Common myeloid progenitor, CD34-positive (primary cell): ENCODE data around the gene LIPG.

Experiments used
- CTCF ChIA-PET: fragments of 350-600 bp; sonication (Branson Sonifier 250); formaldehyde crosslinking; loops from one replicate; lab custom pipeline; 2021; ENCODE audit warnings: antibody characterized with exemption; lab: Charles Lee
- POLR2A ChIA-PET: fragments of 350-600 bp; sonication (Branson Sonifier 250); formaldehyde crosslinking; loops from one replicate; lab custom pipeline; 2021; ENCODE audit warnings: antibody characterized with exemption; lab: Charles Lee
- DNase-seq, 3 donors: peaks; one replicate each; pipeline versions ENCODE4 v3.0.0 to v3.0.0-alpha.2; 2013
- H3K27ac ChIP-seq, 2 experiments: 1 replicate in 1 of 2; 2 replicates in 1 of 2; pipeline ENCODE4 v1.7.0; 2013; ENCODE audit warnings: inconsistent platforms in 2 of 2, low read length in 2 of 2, mild to moderate bottlenecking in 2 of 2, low read depth in 1 of 2, moderate library complexity in 1 of 2; ENCODE audit not compliant: severe bottlenecking in 2 of 2, insufficient read depth in 1 of 2, poor library complexity in 1 of 2
- H3K27me3 ChIP-seq, 5 experiments: replicated peaks in 2 of 5; 1 replicate in 3 of 5; 2 replicates in 2 of 5; pipeline versions ENCODE4 v1.6.1 to v1.7.0; 2013; ENCODE audit warnings: low read length in 4 of 5, mild to moderate bottlenecking in 2 of 5, moderate library complexity in 2 of 5, inconsistent platforms in 1 of 5; ENCODE audit not compliant: insufficient read depth in 5 of 5, control insufficient read depth in 4 of 5
- H3K36me3 ChIP-seq, 4 experiments: 1 replicate in 2 of 4; 2 replicates in 2 of 4; pipeline versions ENCODE4 v1.6.1 to v1.7.0; 2013; ENCODE audit warnings: low read length in 3 of 4, control low read depth in 1 of 4, mild to moderate bottlenecking in 1 of 4; ENCODE audit not compliant: control insufficient read depth in 4 of 4, insufficient read depth in 4 of 4
- H3K4me1 ChIP-seq, 4 experiments: 1 replicate in 3 of 4; 2 replicates in 1 of 4; pipeline versions ENCODE4 v1.6.1 to v1.7.1; 2013; ENCODE audit warnings: low read length in 3 of 4, mild to moderate bottlenecking in 3 of 4, control low read depth in 1 of 4, inconsistent platforms in 1 of 4, moderate library complexity in 1 of 4; ENCODE audit not compliant: control insufficient read depth in 4 of 4, insufficient read depth in 4 of 4; ENCODE audit errors: control extremely low read depth in 1 of 4
- H3K4me3 ChIP-seq, 7 experiments: 1 replicate in 4 of 7; 2 replicates in 3 of 7; pipeline versions ENCODE4 v1.5.1 to v1.7.0; 2013; ENCODE audit warnings: mild to moderate bottlenecking in 7 of 7, low read length in 6 of 7, moderate library complexity in 6 of 7, inconsistent platforms in 2 of 7, low read depth in 2 of 7, control low read depth in 1 of 7; ENCODE audit not compliant: insufficient read depth in 4 of 7, control insufficient read depth in 1 of 7; ENCODE audit errors: extremely low read depth in 1 of 7
- H3K9me3 ChIP-seq, 5 experiments: 1 replicate in 4 of 5; 2 replicates in 1 of 5; pipeline versions ENCODE4 v1.6.1 to v1.7.1; 2013; ENCODE audit warnings: low read length in 4 of 5, mild to moderate bottlenecking in 2 of 5, inconsistent platforms in 1 of 5, low read depth in 1 of 5, moderate library complexity in 1 of 5; ENCODE audit not compliant: control insufficient read depth in 4 of 5, insufficient read depth in 2 of 5; ENCODE audit errors: control extremely low read depth in 1 of 5
- WGBS: methylation state at CpG from one replicate; pipeline ENCODE4 v1.1.5; 2013; ENCODE audit not compliant: insufficient coverage; 5-methylcytosine and 5-hydroxymethylcytosine counted together

The LIPG gene

DNA sequence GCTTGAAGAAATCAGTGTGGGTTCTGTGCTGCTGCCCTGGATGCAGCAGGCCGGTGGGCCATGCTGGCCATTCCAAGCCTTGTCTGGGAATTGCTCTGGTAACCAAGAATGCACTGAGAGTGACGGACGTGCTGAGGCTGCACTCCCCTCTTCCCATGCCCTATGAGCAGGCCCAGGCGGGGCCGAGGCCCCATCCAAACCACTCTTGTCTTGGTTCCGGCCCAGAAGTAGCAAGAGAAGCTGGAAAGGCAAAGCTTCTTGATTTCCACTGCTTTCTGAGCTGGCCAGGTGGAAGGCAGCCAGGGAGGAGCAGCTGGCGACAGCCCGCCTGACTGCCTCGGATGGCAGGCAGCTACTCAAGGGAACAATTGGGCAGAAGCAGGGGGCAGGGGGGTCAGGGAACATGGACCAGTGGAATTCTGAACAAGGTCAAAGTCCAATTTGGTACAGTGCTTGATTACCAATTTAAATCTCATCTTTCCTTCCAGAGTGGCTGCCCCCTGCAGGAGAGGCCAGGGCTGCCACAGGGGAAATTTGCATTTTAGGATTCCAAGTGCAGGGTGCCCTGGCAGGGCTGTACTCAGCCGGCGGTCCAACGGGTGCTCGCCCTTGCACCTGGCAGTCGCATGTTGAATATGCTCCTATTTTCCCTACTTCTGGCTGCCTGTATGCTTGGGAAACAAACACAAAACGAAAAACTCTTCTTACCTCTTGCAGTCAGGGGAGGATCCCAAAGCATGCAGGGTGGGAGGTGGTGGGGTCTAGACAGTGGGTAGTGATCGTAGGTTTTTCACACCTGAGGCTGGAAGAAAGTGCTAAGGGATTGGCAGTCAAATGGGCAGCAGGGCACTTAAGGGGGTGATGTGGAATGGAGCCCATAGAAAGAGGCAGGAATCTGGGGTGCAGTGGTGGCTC is 67.3 kb downstream of the LIPG start:
- Histone ChIP-seq H3K27me3 (peaks cover 0 to 4% (median 0%) of the 10 kb centered on the region in 5 experiments), H3K4me3 (no peak overlapping the region), H3K9me3 (no peaks in the 10 kb centered on the region), H3K36me3 (no peaks in the 10 kb centered on the region), H3K4me1 (peaks cover 0 to 22% (median 10%) of the 10 kb centered on the region in 4 experiments), H3K27ac (no peak overlapping the region)
- no peak for DNase-seq
- CTCF ChIA-PET: interaction anchor here (1.8 kb wide), 1 partner anchor 12 kb away, joined by 3 read pairs; no protein-coding TSS in a partner anchor
- POLR2A ChIA-PET: no interaction called here
- 98% methylated on average over 13 of the region's 16 CpGs for WGBS

DNA sequence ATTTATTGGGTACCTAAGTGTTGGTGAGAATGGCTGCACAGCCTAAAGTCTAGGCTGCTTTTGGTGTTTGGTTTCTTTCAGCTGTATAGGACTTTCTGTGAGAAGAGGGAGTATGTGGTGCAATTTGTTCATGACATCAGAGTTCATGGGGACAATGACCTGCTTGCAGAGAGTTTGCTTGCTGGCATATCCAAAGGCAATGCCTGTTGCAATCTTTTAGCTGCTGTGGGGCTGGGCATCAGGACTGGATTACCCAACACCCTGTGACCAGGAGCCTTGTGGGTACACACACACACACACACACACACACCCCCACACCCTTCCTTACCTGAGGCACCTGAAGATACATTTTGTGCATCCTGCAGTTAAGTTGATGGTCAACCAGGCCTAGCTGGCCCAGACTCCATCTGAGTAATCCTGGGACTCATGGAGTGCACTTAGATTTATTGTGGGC is 68.4 kb downstream of the LIPG start:
- CTCF ChIA-PET: no interaction called here
- no peak overlapping the region for H3K4me3 ChIP-seq
- peaks cover 0 to 22% (median 10%) of the 10 kb centered on the region in 4 experiments for H3K4me1 ChIP-seq
- H3K9me3 ChIP-seq: no peaks in the 10 kb centered on the region
- H3K36me3 ChIP-seq: no peaks in the 10 kb centered on the region
- POLR2A ChIA-PET: no interaction called here
- DNase-seq: no peak
- peaks cover 0 to 4% (median 0%) of the 10 kb centered on the region in 5 experiments for H3K27me3 ChIP-seq
- H3K27ac ChIP-seq: no peak overlapping the region

DNA sequence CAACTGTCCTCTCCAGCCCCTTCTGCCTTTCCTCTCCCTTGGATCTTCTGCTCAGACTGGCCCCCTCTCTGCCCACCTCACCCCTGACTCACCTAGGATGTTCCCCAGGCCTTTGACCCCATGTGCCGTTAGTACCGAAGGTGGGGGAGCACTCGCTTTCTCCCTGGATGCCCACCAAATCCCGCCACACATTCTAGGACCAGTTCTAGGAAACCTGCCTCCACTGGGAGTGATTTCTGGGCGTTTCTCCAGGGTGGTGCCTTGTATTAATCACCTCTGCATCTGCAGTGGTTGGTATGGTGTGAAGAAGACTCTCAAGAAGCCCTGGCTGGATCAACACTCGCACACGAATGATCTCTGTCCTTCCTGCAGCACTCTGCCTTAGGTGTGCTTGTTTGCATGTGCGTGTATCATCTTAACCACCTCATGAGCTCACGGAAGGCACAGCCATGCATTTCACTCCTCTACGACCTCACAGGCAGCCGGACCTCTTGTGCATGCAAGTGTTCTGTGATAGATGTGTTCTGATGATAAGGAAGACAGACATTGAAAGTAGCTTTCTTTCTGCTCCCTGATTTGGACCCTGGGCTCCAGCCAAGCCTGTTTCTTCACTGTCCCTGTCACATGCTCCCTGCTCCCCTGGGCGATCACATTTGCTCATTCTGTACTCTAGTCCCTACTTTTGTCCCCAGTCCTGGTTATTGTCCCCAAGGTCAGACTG is 69.4 kb downstream of the LIPG start:
- Histone ChIP-seq H3K4me3 (no peak overlapping the region), H3K27ac (no peak overlapping the region), H3K9me3 (no peaks in the 10 kb centered on the region), H3K4me1 (peaks cover 0 to 22% (median 10%) of the 10 kb centered on the region in 4 experiments), H3K36me3 (no peaks in the 10 kb centered on the region), H3K27me3 (peaks cover 0 to 4% (median 0%) of the 10 kb centered on the region in 5 experiments)
- no peak for DNase-seq
- WGBS: 91% methylated on average over 7 of the region's 12 CpGs
- CTCF ChIA-PET: no interaction called here
- POLR2A ChIA-PET: no interaction called here

DNA sequence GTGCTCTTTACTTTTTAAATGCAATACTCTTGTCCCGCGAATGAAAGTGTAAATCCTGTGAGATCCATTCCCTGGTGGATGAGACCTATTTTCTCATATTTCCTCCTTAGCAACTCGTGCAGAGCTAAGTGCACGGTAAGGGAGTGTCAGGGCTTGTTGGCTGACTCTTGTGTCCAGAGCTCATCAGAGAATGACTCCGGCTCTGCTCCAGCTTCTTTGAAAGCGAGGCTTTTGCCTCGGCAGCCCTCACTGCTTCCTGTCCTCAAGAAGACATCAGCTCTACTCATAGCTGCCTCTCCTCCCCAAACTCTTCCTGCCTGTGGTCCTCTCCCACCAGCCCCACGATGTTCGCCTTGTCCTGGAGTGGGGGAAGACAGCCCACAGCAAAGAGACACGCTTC is 70.7 kb downstream of the LIPG start:
- ChIA-PET CTCF (no interaction called here), POLR2A (no interaction called here)
- Histone ChIP-seq H3K4me3 (no peak overlapping the region), H3K9me3 (no peaks in the 10 kb centered on the region), H3K4me1 (peaks cover 0 to 12% (median 5%) of the 10 kb centered on the region in 4 experiments), H3K27me3 (peaks cover 0 to 4% (median 0%) of the 10 kb centered on the region in 5 experiments), H3K36me3 (no peaks in the 10 kb centered on the region), H3K27ac (no peak overlapping the region)
- DNase-seq: no peak
- 84% methylated on average over 7 of the region's 10 CpGs for WGBS

DNA sequence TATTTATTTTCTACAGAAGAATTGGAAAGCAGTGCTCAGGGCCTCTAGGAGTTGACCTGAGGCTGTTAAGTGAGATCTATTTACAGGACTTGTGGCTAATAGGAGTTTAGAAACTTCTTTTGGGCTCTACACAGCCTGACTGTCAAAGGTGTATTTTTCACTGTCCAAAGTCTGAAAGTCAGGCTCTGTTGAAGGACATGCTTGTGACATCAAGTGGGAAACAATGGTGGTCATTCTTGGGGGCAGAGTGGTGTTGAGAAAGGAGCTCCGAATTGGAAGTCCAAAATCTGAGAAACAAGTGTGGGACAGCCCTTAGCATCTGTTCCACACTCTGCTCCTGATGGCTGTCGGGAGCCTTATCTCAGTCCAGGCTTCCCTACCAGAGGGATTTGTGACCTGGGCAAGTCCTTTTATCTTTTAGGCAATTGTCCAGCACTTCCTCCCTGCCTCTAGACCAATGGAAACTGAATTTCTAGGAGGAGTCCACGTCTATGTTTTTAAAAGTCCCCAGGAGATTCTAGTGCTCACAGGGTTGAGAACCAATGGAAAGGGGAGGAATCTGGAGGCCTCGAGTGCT is 76.4 kb downstream of the LIPG start:
- WGBS: 90% methylated on average over 4 of the region's 4 CpGs
- ChIA-PET CTCF (no interaction called here), POLR2A (no interaction called here)
- no peak overlapping the region for H3K4me3 ChIP-seq
- DNase-seq: no peak
- peaks cover 0 to 6% (median 0%) of the 10 kb centered on the region in 5 experiments for H3K27me3 ChIP-seq
- no peaks in the 10 kb centered on the region for H3K4me1 ChIP-seq
- no peaks in the 10 kb centered on the region for H3K36me3 ChIP-seq
- H3K27ac ChIP-seq: no peak overlapping the region
- no peaks in the 10 kb centered on the region for H3K9me3 ChIP-seq

DNA sequence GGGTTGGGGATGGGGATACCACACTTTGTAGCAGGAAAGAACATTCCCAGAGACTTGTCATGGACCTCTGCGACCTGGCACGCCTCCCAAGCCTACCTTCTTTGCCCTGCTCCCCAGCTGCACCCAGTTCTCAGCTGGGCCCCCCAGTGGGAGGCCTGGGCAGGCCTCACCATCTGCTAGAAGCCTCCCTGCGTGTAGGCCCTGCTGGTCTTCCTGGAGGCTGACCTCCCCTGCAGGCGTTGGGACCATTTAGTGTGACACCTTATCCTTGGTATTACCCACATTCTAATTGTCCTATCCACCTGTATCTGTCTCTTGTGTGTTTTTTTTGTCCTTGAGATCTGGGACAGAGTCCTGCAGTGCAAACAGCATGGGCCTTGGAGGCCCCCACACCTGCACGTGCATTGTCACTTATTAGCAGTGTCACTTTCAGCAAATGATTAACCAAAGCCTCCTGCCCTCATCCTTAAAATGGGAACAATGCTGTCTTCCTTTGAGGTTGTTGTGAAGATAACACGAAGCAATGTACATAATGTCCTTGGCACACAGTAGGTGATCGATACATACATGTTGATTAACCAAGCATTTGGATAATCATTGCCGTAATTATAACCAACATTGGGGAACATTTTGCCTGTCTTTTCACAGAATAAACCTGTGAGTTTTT is 77.2 kb downstream of the LIPG start:
- no peaks in the 10 kb centered on the region for H3K36me3 ChIP-seq
- H3K4me3 ChIP-seq: no peak overlapping the region
- POLR2A ChIA-PET: no interaction called here
- no peaks in the 10 kb centered on the region for H3K4me1 ChIP-seq
- peaks cover 0 to 6% (median 0%) of the 10 kb centered on the region in 5 experiments for H3K27me3 ChIP-seq
- DNase-seq: no peak
- no peak overlapping the region for H3K27ac ChIP-seq
- no peaks in the 10 kb centered on the region for H3K9me3 ChIP-seq
- CTCF ChIA-PET: no interaction called here
- 100% methylated on average over 6 of the region's 8 CpGs for WGBS
